Measurements from ENCODE around the gene MYLK. TPM values are rescaled to one million over a fixed set of nuclear protein-coding genes. Genes with fewer than 3 reads are reported as not detected.

MYLK gene
- polyA plus RNA-seq, 1 donor (not counting 4 experiments of a cell fraction or from before 2014, with no cell fraction given): 7.8 TPM

DNA sequence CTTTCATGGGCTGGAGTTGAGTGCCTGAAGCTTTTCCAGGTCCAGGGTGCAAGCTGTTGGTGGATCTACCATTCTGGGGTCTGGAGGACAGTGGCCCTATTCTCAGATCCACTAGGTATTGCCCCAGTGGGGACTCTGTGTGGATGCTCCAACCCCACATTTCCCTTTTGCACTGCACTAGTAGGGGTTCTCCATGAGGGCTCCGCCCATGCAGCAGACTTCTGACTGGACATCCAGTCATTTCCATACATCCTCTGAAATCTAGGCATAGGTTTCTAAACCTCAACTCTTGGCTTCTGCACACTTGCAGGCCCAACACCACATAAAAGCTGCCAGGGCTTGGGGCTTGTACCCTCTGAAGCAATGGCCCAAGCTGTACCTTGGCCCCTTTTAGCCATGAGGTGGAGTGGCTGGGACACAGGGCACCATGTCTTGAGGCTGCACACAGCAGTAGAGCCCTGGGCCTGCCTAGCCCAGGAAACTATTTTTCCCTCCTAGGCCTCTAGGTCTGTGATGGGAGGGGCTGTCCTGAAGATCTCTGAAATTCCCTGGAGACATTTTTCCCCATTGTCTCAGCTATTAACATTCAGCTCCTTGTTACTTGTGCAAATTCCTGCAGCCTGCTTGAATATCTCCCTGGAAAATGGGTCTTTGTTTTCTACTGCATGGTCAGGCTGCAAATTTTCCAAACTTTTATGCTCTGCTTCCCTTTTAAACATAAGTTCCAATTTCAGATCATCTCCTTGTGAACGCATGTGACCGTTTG lies 293.3 kb downstream of the MYLK start:
- H3K79me2 ChIP-seq (ENCODE audit: control insufficient read depth, insufficient read depth, low read length): peaks cover 25% of the 10 kb centered on the region
- no peaks in the 10 kb centered on the region for H3K27me3 ChIP-seq (ENCODE audit: control insufficient read depth, extremely low read depth, insufficient read depth, low read length)
- H3K27ac ChIP-seq (ENCODE audit: control insufficient read depth, insufficient read depth, low read length): no peak overlapping the region
- H3K4me3 ChIP-seq (ENCODE audit: control insufficient read depth in 2 of 3, extremely low read depth in 1 of 3, insufficient read depth in 2 of 3, low read depth in 1 of 3, low read length in 3 of 3): no peak overlapping the region
- peaks cover 14% of the 10 kb centered on the region for H3K4me1 ChIP-seq (ENCODE audit: control insufficient read depth, extremely low read depth, insufficient read depth, low read length)
- peaks cover 2% of the 10 kb centered on the region for H3K9me3 ChIP-seq (ENCODE audit: control insufficient read depth, low read depth, low read length)
- H3K4me2 ChIP-seq (ENCODE audit: control insufficient read depth, extremely low read depth, insufficient read depth, low read depth, low read length): no peak overlapping the region
- TF ChIP-seq EZH2 (IDR thresholded peaks at IDR 0.05; ENCODE audit: low read length): no peak
- TF ChIP-seq, protein P1, sequence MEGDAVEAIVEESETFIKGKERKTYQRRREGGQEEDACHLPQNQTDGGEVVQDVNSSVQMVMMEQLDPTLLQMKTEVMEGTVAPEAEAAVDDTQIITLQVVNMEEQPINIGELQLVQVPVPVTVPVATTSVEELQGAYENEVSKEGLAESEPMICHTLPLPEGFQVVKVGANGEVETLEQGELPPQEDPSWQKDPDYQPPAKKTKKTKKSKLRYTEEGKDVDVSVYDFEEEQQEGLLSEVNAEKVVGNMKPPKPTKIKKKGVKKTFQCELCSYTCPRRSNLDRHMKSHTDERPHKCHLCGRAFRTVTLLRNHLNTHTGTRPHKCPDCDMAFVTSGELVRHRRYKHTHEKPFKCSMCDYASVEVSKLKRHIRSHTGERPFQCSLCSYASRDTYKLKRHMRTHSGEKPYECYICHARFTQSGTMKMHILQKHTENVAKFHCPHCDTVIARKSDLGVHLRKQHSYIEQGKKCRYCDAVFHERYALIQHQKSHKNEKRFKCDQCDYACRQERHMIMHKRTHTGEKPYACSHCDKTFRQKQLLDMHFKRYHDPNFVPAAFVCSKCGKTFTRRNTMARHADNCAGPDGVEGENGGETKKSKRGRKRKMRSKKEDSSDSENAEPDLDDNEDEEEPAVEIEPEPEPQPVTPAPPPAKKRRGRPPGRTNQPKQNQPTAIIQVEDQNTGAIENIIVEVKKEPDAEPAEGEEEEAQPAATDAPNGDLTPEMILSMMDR (optimal IDR thresholded peaks at IDR 0.05 in 1 of 3, IDR thresholded peaks at IDR 0.05 in 1 of 3, conservative IDR thresholded peaks at IDR 0.05 in 1 of 3; ENCODE audit: extremely low read depth in 1 of 3, insufficient read depth in 2 of 3, low read length in 3 of 3): no peak
- no peaks in the 10 kb centered on the region for H4K20me1 ChIP-seq (ENCODE audit: control insufficient read depth, extremely low read depth, insufficient read depth, low read length)
- FAIRE-seq (no peak), DNase-seq (ENCODE audit: low read depth, low spot score) (no peak)
- no peaks in the 10 kb centered on the region for H3K9me1 ChIP-seq (ENCODE audit: control insufficient read depth, extremely low read depth, insufficient read depth, low read length)
- no peak overlapping the region for H2AFZ ChIP-seq (ENCODE audit: control insufficient read depth, low read length)
- H3K36me3 ChIP-seq (ENCODE audit: control insufficient read depth in 2 of 2, extremely low read depth in 1 of 2, insufficient read depth in 2 of 2, low read length in 2 of 2): peaks cover 4 to 7% of the 10 kb centered on the region in 2 experiments
- dilution Hi-C loops (cut with MboI; ENCODE audit: extremely low pct_ligation_motif_present, low sequenced_read_pairs): no loop called here
- H3K9ac ChIP-seq (ENCODE audit: control insufficient read depth, extremely low read depth, insufficient read depth, low read length): no peak overlapping the region

DNA sequence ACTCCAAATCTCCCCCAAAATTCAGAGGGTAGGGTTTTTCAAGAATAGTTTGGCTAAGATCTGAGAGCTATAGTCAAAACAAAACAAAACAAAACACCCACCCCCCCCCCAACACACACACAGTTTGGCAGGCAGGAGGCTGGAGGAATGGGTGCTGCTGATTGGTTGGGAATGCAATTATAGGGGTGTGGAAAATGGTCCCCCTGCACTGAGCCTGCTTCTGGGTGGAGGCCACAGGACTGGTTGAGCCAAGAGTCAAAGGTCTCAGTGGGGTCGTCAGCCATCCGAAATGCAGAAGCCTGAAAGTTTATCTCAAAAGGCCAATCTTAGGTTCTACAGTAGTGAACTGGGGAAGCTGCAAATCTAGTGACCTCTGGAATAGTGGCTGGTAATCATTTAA lies 296.7 kb downstream of the MYLK start:
- DNase-seq (ENCODE audit: low read depth, low spot score) (no peak), FAIRE-seq (no peak)
- TF ChIP-seq EZH2 (IDR thresholded peaks at IDR 0.05; ENCODE audit: low read length): no peak
- TF ChIP-seq, protein P1 (optimal IDR thresholded peaks at IDR 0.05 in 1 of 3, IDR thresholded peaks at IDR 0.05 in 1 of 3, conservative IDR thresholded peaks at IDR 0.05 in 1 of 3; ENCODE audit: extremely low read depth in 1 of 3, insufficient read depth in 2 of 3, low read length in 3 of 3): no peak
- Histone ChIP-seq H3K4me1 (ENCODE audit: control insufficient read depth, extremely low read depth, insufficient read depth, low read length) (peaks cover 17% of the 10 kb centered on the region), H3K36me3 (ENCODE audit: control insufficient read depth in 2 of 2, extremely low read depth in 1 of 2, insufficient read depth in 2 of 2, low read length in 2 of 2) (peaks cover 4 to 6% of the 10 kb centered on the region in 2 experiments), H3K27ac (ENCODE audit: control insufficient read depth, insufficient read depth, low read length) (peak overlapping the region; percentile 100), H3K9ac (ENCODE audit: control insufficient read depth, extremely low read depth, insufficient read depth, low read length) (peak overlapping the region; percentile 20), H3K9me3 (ENCODE audit: control insufficient read depth, low read depth, low read length) (peaks cover 2% of the 10 kb centered on the region), H3K4me2 (ENCODE audit: control insufficient read depth, extremely low read depth, insufficient read depth, low read depth, low read length) (peak overlapping the region; percentile 84), H3K4me3 (ENCODE audit: control insufficient read depth in 2 of 3, extremely low read depth in 1 of 3, insufficient read depth in 2 of 3, low read depth in 1 of 3, low read length in 3 of 3) (peak overlapping the region; percentile 50 to 98 (median 60)), H3K9me1 (ENCODE audit: control insufficient read depth, extremely low read depth, insufficient read depth, low read length) (no peaks in the 10 kb centered on the region), H3K27me3 (ENCODE audit: control insufficient read depth, extremely low read depth, insufficient read depth, low read length) (no peaks in the 10 kb centered on the region), H4K20me1 (ENCODE audit: control insufficient read depth, extremely low read depth, insufficient read depth, low read length) (no peaks in the 10 kb centered on the region), H3K79me2 (ENCODE audit: control insufficient read depth, insufficient read depth, low read length) (peaks cover 49% of the 10 kb centered on the region), H2AFZ (ENCODE audit: control insufficient read depth, low read length) (no peak overlapping the region)
- dilution Hi-C loops (cut with MboI; ENCODE audit: extremely low pct_ligation_motif_present, low sequenced_read_pairs): no loop called here

Data from keratinocyte (primary cell).